PFSK-1 (cell line): Measurements from ENCODE around the gene PTPDC1.
A peak's percentile ranks its signal among the peaks of the same experiment; 100 is the strongest.

Source experiments
- FOXP2 ChIP-seq: optimal IDR thresholded peaks from 2 replicates; pipeline ENCODE3; 2011; ENCODE audit warnings: borderline replicate concordance, control low read depth, inconsistent platforms; ENCODE audit not compliant: insufficient read depth; ENCODE audit errors: extremely low read length, extremely low read depth
- POLR2AphosphoS5 ChIP-seq: IDR thresholded peaks from 2 replicates; pipeline ENCODE4 v1.6.1; 2012; ENCODE audit warnings: low read depth, mild to moderate bottlenecking, control low read depth, low read length, moderate library complexity
- SIN3A ChIP-seq: IDR thresholded peaks from 2 replicates; pipeline ENCODE4 v1.6.1; 2012; ENCODE audit warnings: mild to moderate bottlenecking, low read length, moderate library complexity, borderline replicate concordance; ENCODE audit not compliant: insufficient read depth
- TAF1 ChIP-seq: IDR thresholded peaks from 2 replicates; pipeline ENCODE4 v1.6.1; 2012; ENCODE audit warnings: low read length, control low read depth, borderline replicate concordance; ENCODE audit not compliant: insufficient read depth
- TF ChIP-seq, protein P1 (sequence below), 2 experiments: IDR thresholded peaks; 2 replicates each; pipeline versions ENCODE4 v1.6.1 to v1.8.0; 2011 to 2012; ENCODE audit warnings: low read depth in 2 of 2, low read length in 2 of 2, control low read depth in 1 of 2, inconsistent platforms in 1 of 2, mild to moderate bottlenecking in 1 of 2, moderate library complexity in 1 of 2; ENCODE audit not compliant: insufficient read depth in 1 of 2

PTPDC1 gene

GRCh38 chr9:94126844-94127243 lies 42.6 kb downstream of the PTPDC1 start:
- no peak for TF ChIP-seq SIN3A
- no peak for TF ChIP-seq POLR2AphosphoS5
- no peak for TF ChIP-seq TAF1
- TF ChIP-seq, protein P1, sequence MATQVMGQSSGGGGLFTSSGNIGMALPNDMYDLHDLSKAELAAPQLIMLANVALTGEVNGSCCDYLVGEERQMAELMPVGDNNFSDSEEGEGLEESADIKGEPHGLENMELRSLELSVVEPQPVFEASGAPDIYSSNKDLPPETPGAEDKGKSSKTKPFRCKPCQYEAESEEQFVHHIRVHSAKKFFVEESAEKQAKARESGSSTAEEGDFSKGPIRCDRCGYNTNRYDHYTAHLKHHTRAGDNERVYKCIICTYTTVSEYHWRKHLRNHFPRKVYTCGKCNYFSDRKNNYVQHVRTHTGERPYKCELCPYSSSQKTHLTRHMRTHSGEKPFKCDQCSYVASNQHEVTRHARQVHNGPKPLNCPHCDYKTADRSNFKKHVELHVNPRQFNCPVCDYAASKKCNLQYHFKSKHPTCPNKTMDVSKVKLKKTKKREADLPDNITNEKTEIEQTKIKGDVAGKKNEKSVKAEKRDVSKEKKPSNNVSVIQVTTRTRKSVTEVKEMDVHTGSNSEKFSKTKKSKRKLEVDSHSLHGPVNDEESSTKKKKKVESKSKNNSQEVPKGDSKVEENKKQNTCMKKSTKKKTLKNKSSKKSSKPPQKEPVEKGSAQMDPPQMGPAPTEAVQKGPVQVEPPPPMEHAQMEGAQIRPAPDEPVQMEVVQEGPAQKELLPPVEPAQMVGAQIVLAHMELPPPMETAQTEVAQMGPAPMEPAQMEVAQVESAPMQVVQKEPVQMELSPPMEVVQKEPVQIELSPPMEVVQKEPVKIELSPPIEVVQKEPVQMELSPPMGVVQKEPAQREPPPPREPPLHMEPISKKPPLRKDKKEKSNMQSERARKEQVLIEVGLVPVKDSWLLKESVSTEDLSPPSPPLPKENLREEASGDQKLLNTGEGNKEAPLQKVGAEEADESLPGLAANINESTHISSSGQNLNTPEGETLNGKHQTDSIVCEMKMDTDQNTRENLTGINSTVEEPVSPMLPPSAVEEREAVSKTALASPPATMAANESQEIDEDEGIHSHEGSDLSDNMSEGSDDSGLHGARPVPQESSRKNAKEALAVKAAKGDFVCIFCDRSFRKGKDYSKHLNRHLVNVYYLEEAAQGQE (IDR thresholded peaks at IDR 0.05; ENCODE audit: insufficient read depth in 1 of 2, low read depth in 2 of 2, low read length in 2 of 2): no peak

DNA sequence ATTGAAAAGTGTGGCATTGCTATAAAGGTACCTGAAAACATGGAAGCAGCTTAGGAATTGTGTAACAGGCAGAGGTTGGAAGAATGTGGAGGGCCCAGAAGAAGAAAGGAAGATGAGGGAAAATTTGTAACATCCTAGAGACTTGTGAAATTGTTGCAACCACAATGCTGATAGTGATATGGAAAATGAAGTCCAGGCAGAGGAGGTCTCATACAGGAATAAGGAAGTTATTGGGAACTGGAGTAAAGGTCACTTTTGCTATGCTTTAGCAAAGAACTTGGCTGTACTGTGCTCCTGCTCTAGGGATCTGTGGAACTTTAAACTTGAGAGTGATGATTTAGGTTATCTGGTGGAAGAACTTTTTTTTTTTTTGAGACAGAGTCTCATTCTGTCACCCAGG lies 43.5 kb downstream of the PTPDC1 start:
- no peak for TF ChIP-seq POLR2AphosphoS5
- no peak for TF ChIP-seq TAF1
- TF ChIP-seq SIN3A: no peak
- TF ChIP-seq, protein P1 (IDR thresholded peaks at IDR 0.05; ENCODE audit: insufficient read depth in 1 of 2, low read depth in 2 of 2, low read length in 2 of 2): no peak
- no peak for TF ChIP-seq FOXP2

GRCh38 chr9:94128580-94128979 lies 44.3 kb downstream of the PTPDC1 start:
- no peak for TF ChIP-seq FOXP2
- no peak for TF ChIP-seq SIN3A
- no peak for TF ChIP-seq POLR2AphosphoS5
- TF ChIP-seq TAF1: no peak
- TF ChIP-seq, protein P1 (IDR thresholded peaks at IDR 0.05; ENCODE audit: insufficient read depth in 1 of 2, low read depth in 2 of 2, low read length in 2 of 2): no peak

DNA sequence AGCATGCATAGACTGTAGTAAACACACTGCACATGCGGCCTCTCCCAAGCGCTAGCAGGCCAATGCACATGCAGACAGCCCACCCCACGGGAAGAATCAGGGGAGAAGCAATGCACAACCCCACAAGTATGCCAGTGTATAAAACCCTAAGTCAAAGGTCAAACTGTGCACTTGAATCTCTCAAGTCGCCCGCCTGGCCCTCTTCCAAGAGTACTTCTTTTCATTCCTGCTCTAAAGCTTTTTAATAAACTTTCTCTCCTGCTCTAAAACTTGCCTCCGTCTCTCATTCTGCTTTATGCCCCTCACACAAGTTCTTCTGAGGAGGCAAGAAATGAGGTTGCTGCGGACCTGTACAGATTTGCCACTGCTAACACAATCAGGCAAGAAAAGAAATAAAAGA lies 50.4 kb downstream of the PTPDC1 start:
- TF ChIP-seq POLR2AphosphoS5 (no peak), FOXP2 (no peak), TAF1 (no peak), SIN3A (no peak)
- TF ChIP-seq, protein P1 (IDR thresholded peaks at IDR 0.05; ENCODE audit: insufficient read depth in 1 of 2, low read depth in 2 of 2, low read length in 2 of 2): no peak

DNA sequence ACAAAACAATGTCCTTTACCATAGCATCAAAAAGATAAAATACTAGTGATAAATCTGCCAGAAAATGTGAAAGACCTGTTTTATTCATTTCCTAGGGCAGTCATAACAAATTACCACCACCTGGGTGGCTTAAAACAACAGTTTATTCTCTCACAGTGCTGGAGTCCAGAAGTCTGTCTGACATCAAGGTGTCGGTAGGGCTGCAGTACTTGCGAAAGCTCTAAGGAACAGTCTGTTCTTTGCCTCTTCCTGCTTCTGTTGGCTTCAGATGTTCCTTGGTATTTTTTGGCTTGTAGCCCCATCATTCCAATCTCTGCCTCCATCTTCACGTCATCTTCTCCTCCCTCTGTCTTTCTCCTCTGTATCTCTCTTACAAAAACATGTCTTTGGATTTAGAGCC lies 51.0 kb downstream of the PTPDC1 start:
- TF ChIP-seq POLR2AphosphoS5 (0 out of 2 replicates have a peak, but pooled peaks have one; percentile 38), FOXP2 (no peak), TAF1 (peak; percentile 40; the same call in 1 of the 2 replicates), SIN3A (no peak)
- TF ChIP-seq, protein P1 (IDR thresholded peaks at IDR 0.05; ENCODE audit: insufficient read depth in 1 of 2, low read depth in 2 of 2, low read length in 2 of 2): peak in 1 of 2 experiments; percentile 31; a peak in 1 of 4 replicates
